Endothelial cell of umbilical vein (primary cell): ENCODE data around the gene RNF11.

Experiments used
- CTCF ChIP-seq, 2 donors: IDR thresholded peaks; 1 replicate in 1 of 2; 2 replicates in 1 of 2; pipeline ENCODE4 v1.5.1; 2011; ENCODE audit warnings: low read length in 2 of 2, mild to moderate bottlenecking in 2 of 2, moderate library complexity in 2 of 2, control low read depth in 1 of 2, inconsistent platforms in 1 of 2, low read depth in 1 of 2; ENCODE audit not compliant: insufficient read depth in 1 of 2; ENCODE audit errors: extremely low read depth in 1 of 2
- EZH2 ChIP-seq: IDR thresholded peaks from 2 replicates; pipeline ENCODE4 v1.6.1; 2012; ENCODE audit warnings: borderline replicate concordance, low read depth, mild to moderate bottlenecking, moderate library complexity, low read length, inconsistent platforms; ENCODE audit not compliant: severe bottlenecking
- FOS ChIP-seq: IDR thresholded peaks from 2 replicates; pipeline ENCODE4 v1.6.1; 2011; ENCODE audit warnings: mild to moderate bottlenecking, low read length, moderate library complexity, borderline replicate concordance; ENCODE audit not compliant: insufficient read depth
- GATA2 ChIP-seq: IDR thresholded peaks from 2 replicates; pipeline ENCODE4 v1.7.0; 2011; ENCODE audit warnings: low read depth, mild to moderate bottlenecking, moderate library complexity, mixed read lengths, low read length; ENCODE audit not compliant: insufficient read length, insufficient read depth
- JUN ChIP-seq: IDR thresholded peaks from 2 replicates; pipeline ENCODE4 v1.6.1; 2011; ENCODE audit warnings: borderline replicate concordance, low read depth; ENCODE audit not compliant: insufficient read length, insufficient read depth
- MYC ChIP-seq: IDR thresholded peaks from one replicate; pipeline ENCODE4 v1.6.1; 2011; ENCODE audit warnings: mild to moderate bottlenecking, low read depth, low read length
- POLR2A ChIP-seq: IDR thresholded peaks from 2 replicates; pipeline ENCODE4 v1.6.1; 2012; ENCODE audit warnings: low read depth, mild to moderate bottlenecking, control low read depth, low read length
- POLR2AphosphoS5 ChIP-seq: IDR thresholded peaks from 2 replicates; pipeline ENCODE4 v1.6.1; 2012; ENCODE audit warnings: low read depth, mild to moderate bottlenecking, control low read depth, low read length, moderate library complexity; ENCODE audit not compliant: insufficient read depth
- TF ChIP-seq, protein P1 (sequence below): IDR thresholded peaks from 2 replicates; pipeline ENCODE4 v1.6.1; 2011; ENCODE audit not compliant: insufficient read depth, insufficient read length

DNA sequence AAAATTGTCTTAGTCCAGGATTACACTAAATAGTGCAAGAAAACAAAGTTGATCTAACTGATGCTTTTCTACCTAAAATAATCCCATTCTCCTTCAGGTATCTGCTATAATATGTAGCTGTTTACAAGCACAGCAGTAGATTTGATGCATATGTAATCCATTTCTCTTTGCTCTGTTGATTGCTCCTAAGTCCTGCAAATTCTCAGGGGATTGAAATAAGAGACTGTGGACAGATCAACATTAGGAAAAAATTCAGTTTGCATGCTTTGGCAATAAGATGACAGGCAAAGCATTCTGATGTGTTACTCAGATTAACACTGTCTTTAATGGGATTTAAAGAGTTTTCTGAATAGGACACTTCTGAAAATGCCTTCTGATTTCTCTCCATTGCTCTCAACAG is 34.7 kb downstream of the RNF11 start:
- TF ChIP-seq POLR2A (no peak), POLR2AphosphoS5 (no peak), CTCF (IDR thresholded peaks at IDR 0.05; ENCODE audit: extremely low read depth in 1 of 2, insufficient read depth in 1 of 2, low read depth in 1 of 2, low read length in 2 of 2) (no peak), EZH2 (no peak), FOS (no peak), MYC (no peak), GATA2 (no peak), JUN (no peak)
- TF ChIP-seq, protein P1, sequence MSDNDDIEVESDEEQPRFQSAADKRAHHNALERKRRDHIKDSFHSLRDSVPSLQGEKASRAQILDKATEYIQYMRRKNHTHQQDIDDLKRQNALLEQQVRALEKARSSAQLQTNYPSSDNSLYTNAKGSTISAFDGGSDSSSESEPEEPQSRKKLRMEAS = no peak
